ENCODE data around the gene TSFM.
A peak's percentile ranks its signal among the peaks of the same experiment; 100 is the strongest.

The TSFM gene

GRCh38 chr12:57746025-57746424, 36.6 kb upstream of the TSFM start:
- no peak for DNase-seq

DNA sequence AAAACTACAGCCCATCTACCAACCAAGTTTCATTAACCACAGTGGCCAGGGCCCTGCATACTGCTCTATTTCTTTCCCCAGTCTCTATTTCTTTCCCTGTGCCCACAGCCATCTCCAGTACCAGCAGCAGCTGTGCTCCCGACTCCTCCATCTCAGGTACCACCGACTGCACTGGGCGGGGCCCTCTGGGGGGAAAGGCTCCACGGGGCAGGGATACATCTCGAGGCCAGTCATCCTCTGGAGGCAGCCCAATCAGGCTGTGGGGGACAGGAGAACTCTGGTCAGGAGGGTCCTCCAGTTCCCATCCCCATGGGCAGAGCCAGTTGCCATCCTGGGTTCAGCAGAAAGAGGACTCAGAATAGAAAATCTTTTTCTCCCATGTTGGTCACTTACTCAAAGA, 33.5 kb upstream of the TSFM start:
- no peak for DNase-seq

DNA sequence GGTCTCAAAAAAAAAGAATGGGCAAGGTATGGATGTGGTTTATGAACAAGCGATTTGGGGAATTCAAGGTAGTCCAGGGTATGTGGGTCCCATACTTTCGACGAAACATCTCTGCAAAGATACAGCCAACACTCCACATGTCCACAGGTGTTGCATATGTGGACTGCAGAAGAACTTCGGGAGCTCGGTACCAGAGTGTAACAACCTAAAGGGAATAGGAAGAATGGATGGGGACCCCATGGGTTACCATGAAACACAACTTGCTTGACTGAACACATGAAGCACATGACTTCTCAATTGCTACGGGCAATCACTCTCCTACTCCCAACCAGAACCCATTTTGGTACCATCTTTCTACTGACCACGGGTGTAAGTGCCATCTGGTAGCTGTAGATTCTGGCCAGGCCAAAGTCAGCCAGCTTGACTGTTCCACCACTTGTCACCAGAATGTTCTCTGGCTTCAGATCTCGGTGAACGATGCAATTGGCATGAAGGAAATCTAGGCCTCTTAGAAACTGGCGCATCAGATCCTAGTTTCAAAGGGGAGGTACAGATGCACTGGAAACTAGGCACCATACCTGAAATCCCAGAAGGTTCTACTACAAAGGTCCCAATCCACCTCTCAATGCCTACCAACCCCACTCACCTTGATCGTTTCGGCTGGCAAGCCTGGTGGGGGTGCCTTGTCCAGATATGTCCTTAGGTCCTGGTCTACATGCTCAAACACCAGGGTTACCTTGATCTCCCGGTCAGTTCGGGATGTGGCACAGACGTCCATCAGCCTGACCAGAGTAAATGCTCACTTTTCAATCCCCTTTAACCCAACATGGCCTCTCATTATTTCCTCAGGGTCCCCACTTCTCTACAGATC, 31.8 kb upstream of the TSFM start:
- DNase-seq, result no peak

DNA sequence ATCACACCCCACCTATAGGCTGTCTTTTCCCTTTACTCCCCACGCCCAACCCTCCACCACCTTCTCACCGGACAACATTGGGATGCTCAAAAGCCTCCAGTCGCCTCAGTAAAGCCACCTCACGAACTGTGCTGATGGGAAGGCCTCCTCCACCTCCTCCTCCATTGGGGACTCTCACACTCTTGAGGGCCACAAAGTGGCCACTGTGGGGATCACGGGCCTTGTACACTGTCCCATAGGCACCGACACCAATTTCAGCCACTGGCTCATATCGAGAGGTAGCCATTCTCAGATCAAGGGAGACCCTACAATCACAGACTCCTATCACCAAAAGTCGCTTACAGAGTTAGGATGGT, 31.2 kb upstream of the TSFM start:
- DNase-seq, result no peak

GRCh38 chr12:57751788-57752667, 30.6 kb upstream of the TSFM start, which contains the start of gene CDK4:
Gene CDK4 (minus strand): TSS chr12:57752310. CDS start chr12:57751717, 593 bp downstream.
- peak; percentile 99 for DNase-seq

GRCh38 chr12:57752668-57753000, 30.0 kb upstream of the TSFM start:
- DNase-seq, result no peak

DNA sequence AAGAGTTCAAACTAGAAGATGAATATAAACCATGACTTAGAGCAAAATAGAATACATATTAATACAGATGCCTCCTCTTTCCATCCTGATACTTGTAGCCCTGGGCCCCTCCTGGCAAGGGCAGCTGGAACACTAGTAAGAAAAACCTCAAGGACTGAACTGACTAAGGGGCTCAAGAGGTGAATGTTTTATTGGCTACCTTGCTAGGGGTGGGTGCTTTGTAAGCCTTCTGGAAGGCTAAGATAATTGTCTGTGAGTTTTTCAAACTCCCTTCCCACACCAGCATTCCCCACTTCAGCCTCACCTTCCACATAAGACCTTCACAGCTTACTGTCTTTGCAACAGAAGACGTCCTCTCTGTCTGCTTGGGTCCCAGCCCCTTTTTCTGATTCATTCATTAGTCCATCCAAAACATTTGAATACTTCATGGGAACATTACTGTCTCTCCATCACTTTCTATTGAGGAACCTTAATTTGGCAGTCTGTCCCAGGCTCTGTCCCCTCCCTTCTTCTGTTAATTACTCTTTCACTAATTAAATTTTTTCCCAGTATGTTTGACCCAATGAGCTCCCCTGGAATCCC, 28.7 kb upstream of the TSFM start:
- DNase-seq, result no peak

- peak; percentile 89 for DNase-seq
These were observed 28.0 kb upstream of the TSFM start, which contains the start of gene MARCHF9 for GRCh38 chr12:57754411-57755193. Gene MARCHF9 (plus strand): TSS chr12:57755103. CDS start chr12:57755529, 426 bp downstream.

DNA sequence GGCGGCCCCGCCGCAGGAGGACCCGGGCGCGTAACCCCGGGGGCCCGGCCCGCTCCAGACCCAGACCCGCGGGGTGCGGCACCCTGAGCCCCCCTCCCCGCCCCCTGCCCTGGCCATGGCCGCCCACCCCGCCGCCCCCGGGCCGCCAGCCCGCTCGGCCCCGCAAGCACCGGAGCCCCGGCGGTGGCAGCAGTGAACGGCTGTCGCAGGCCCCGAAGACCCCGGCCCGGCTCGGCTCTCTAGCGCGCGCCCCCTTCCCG, 27.5 kb upstream of the TSFM start:
- DNase-seq, result no peak

- no peak for DNase-seq
These were observed 26.9 kb upstream of the TSFM start for GRCh38 chr12:57755454-57756372.

- DNase-seq, result peak; percentile 85
These were observed 25.9 kb upstream of the TSFM start for GRCh38 chr12:57756406-57757341.

DNA sequence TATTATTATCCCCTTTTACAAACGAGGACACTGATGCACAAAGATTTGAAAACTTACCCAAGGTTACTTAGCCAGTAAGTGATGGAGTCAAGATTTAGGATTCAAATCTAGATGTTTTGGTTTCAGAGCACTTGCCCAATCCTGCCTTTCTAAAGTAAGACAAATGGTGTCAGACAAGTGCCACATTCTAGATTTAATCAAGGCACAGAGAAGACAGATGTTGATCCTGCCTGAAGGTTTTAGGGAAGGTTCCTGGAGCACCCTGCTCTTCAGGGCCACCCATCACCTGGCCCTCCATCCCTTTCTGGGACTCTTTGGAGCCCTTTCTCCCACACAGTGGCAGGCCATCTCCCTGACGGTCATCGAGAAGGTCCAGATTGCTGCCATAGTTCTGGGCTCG, 24.8 kb upstream of the TSFM start:
- no peak for DNase-seq

DNA sequence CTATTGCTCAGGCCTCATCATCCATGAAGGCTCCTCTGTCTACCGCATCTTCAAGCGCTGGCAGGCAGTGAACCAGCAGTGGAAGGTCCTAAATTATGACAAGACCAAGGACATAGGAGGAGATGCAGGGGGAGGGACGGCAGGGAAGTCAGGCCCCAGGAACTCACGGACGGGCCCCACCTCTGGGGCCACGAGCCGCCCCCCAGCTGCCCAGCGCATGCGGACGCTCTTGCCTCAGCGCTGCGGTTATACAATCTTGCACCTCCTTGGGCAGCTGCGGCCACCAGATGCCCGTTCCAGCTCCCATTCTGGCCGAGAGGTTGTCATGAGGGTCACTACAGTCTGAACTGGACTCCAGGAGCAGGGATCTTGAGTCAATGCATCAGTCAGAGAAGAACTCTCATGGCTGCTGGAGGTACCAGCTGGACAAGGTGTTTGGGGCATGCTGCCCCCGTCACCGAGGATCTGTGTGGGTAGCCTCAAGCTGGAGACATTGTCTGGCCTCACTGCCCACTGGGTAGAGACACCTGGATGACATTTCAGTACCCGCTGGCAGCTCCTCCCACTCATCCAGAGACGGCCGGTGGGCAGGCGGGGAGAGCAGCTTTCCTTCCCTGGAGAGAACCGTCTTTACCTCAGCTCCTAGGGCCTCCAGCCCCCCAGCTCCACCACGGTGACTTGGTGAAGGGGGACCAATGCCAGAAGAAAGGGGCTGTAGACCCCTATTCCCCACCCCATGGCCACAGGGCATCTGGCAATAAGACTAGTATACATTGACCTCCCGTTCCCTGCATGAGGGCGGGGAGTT, 23.8 kb upstream of the TSFM start:
- no peak for DNase-seq

DNA sequence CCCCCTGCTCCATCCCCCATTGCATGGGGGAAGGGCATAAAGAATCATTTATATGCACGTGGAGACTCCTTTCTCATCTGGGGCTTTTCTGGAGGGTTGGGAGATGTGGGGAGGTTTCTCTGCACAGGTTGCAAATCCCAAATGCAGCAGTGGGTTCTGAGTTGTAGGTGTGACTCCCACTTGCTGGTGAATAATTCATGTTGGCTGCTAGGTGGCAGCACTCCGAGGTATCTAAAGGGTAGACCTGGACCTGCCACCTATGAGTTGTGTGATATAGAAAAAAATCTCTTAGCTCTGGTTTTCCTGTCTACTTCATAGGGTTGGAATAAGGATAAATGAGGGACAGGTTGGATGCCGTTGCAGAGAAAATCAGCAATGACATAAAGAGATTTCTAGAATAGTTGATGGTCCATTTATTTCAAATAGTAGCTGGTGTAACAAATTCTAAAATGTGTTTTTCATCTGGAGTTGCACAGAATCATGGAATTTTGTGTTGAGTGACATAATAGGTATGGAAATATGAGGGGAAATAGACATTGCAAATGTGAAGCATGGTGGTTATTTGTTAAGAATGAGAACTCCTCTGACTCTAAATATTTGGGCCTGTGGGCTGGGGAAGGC, 23.1 kb upstream of the TSFM start:
- DNase-seq, result peak; percentile 60

DNA sequence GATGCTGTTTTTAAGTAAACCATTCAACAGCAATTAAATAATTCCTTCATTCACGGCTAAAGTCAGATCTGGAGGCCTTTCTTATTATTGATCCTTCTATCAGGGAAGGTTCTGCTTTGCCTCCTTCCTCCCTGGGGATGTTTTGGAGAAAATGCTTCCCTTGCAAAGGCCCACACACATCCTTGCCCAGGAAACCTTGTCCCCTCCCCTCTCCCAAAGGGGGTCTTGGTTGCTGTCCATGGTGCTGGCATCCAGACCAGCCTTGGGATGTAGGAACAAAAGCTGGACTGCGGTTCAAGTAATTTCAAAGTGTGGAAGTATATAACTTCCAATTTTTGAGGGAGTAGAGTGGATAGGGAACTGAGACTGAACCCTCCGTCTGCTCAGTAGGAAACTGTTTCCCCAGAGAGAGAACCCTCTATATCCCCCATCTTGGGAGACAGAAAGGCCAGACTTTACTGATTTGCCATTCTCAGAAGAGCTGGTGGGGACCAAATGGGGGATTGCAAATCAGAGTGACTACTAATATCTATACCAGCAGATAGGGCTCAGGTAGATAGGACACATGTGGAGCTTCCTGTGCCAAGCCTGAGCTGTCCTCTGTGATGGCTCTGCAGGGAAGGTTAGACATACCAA, 22.1 kb upstream of the TSFM start:
- DNase-seq, result no peak

DNA sequence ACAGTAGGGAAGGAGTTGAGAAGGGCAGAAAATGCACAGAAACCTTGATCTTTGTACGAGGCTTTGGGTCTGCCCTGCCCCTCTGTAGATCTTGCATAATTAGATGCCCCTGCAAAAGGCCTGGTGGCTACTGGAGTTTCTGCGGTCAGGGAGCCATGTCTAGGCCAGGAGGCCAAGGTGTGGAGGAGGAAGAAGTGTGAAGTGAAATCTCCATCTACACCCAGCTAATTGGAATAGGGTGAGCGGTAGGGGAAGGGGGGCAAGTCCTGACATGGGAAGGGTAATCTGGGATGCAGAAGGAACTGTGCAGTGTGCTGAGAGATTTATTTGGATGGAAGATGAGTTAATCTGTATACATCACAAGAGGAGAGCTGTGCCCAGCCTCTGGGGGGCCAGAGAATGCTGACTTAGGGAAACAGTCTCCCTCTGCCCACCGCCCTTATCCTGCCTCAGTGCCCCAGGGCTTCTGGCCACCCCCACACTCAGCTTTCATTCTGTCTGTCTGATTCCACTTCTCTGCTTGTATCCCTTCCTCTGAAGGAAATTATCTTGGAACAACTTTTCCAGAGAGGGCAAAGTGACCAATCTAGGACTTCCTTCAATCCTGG, 21.1 kb upstream of the TSFM start:
- no peak for DNase-seq

GRCh38 chr12:57762463-57762862, 20.1 kb upstream of the TSFM start:
- no peak for DNase-seq

DNA sequence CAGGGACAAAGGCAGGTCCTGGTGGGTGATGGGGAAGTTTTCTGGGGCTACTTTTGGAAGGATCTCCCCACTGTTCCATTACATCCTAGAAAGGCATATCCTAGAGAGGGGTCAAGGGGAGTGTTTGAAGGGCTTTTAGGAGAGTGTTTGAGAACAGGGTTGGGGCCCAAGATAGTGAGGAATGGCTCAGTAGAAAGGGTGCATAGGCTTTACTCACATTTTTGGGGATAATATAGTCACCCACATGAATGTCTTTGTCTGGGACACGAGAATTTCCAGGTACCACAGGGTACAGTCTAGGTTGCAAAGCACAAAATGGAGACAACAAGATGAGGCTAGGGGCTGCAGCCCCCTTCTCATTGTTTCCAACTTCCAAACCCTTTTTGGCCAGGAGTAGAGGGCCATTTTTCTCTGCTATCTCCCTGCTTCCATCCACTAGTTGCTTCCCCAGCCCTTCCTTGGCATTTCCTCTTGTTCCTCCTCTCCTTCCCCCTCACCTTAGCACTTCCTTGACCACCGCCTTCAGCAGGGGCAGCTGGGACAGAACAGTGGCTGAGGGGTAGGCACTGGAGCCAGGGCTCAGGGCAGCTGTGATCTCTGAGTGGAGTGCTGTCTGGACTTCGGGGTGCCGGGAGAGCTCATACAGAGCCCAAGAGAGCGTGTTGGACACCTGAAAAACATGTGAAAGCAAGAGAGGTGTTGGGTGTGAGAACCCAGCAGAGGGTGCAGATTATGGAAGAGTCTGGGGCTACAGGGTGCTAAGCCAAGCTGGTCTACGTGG, 18.5 kb upstream of the TSFM start:
- no peak for DNase-seq

All from activated CD4-positive, alpha-beta T cell treated with anti-CD3 and anti-CD28 coated beads, Interleukin-2, Interleukin-6, amounts not matched to agents 100 ng/mL and 50 ng/mL, durations not matched to agents 16 hours and 8 hours (primary cell).